Ammon's horn (tissue), 1 donor: Measurements from ENCODE around the gene PDE4D.

Source experiments
- DNase-seq: peaks from one replicate; pipeline ENCODE4 v3.0.0-alpha.2; 2016; ENCODE audit warnings: low spot score

The PDE4D gene

DNA sequence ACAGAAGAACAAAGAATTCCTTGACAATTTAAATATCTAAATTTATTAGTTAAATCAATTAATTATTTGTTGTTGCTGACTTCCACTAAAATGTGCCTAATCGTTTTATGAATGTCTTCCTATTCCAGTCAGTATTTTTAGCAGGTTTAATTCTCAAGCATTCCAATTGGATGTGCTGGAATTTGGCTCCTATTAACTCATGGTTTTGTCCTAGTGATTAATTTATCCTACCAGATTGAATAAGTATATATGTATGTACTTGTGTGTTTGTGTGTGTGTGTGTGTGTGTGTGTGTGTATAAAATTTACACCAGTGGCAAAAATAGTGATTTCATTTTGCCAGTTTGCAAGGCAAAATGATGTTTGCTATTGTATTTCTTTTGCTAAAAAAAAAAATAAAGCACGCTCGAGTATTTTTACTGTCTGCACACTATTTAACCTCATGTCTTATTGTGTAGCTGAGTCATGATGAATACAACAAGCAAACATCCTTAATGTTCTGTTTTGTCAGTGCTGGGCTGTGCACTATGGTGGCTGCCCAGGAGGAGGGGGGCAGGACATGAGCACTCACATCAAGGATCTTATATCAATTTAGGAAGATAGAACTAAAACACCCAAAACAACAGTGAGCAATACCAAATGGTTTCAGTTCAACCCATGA, 375.5 kb downstream of the PDE4D start:
- no peak for DNase-seq

DNA sequence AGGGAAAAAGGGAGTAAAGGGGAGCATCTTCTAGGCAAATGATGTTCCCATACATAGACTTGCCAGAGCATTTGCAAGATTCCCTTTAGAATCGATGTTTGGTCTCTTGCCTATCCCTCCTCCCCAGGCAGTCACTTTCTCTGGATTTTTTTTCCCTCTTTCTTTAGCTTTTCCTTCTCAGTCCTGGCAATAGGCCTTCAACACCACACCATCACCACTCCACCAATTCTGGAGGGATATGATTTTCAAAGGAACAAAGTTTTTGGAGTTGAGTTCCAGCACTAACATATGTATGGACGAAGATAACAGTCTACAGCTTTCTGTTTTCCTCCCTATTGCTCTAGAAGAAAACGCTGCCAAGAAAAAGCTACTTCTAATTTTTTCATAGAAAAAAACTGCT, 377.4 kb downstream of the PDE4D start:
- DNase-seq = no peak

DNA sequence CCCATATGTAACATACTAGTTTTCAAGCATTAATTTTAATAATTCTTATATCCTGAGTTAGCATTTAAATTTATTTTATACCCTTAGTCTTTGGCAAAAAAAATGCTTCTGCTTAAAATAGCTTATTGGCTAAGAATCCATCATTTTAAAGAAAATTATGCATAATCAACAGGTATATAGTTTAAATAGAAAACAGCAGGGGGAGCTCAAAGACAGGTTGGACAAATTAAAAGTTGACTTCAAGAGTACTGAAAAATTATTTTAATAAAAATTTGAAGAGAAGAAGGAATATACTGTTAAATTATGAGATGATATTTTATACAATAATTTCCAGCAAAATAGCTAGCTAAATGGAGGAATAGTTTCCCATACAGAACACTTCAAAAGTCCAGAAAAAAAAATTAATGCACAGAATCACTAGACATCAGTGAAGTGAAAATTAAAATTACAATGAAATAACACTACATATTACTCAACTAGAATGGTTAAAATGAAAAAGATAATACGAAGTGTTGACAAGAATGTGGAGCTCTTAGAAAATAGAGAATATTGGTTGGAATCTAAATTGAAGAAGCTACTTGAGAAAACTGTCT, 387.1 kb downstream of the PDE4D start:
- no peak for DNase-seq

DNA sequence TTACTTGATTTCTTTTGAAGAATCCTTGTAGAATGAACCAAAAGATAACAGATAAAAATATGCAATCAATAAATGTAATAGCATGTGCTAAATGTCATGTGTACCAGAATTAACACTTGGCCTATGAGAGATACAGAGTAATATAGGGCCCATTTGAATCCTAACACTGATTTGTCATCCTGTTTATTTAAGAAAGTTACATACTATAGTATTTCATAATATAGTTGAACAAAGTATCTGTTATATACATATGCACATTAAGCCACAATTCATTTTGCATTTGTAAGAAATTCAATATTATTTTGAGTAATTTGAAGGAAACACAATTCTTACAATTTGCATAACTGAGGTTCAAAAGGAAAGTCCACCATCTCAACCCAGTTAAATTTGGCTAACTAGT, 389.5 kb downstream of the PDE4D start:
- DNase-seq = no peak

DNA sequence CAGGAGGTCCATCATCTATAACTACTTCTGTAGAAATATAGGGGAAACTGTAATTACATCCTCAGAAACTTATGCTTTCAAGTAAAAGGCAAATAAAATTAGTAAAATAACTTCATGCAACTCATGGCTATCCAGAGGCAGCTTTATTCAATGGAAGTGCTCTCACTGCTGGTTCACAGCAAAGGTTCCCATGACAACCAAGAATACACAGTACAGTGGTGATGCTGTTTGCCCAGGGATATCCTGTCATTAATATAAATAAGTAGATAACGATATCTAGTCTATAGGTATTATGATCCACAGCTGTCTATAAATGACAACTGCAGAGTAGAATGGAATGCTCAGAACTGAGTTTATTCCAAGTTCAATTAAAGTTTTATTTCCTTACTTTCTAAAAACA, 390.3 kb downstream of the PDE4D start:
- no peak for DNase-seq

DNA sequence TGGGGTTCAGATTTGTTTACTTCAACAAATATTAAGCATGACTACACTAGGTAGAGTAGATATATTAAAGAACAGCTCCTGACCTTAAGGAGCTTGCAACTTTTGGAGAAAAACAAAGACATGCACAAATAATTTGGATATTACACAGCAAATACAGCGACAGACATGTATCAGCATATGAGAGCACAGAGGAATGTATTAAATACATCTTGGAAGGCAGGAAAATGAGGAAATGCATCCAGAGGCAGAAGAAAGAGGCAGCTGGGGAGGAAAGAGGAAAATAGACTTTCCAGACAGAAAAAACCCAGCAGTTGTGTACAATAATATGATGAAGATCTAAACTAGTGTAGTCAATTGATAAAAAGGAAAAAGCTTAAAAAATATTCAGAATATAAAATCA, 392.2 kb downstream of the PDE4D start:
- DNase-seq = no peak

DNA sequence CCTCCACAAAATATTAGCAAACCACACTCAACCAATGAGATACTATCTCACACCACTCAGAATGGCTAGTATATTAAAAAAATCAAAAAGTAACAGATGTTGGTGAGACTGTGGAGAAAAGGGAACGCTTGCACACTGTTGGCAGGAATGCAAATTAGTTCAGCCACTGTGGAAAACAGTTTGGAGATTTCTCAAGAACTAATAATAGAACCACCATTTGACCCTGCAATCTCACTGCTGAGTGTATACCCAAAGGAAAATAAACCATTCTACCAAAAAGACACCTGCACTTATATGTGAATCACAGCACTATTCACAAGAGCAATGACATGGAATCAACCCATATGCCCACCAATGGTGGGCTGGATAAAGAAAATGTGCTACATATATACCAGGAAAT, 393.5 kb downstream of the PDE4D start:
- no peak for DNase-seq

DNA sequence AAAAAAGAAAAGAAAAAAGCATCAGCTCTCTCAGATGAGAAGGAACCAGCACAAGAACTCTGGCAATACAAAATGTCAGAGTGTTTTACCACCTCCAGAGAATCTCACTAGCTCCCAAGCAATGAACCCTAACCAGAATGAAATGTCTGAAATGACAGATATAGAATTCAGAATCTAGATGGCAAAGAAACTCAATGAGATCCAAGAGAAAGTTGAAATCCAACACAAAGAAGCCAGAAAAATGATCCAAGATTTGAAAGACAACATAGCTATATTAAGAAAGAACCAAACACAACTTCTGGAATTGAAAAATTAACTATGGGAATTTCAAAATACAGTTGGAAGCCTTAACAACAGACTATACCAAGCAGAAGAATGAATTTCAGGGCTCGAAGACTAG, 396.3 kb downstream of the PDE4D start:
- DNase-seq = no peak

DNA sequence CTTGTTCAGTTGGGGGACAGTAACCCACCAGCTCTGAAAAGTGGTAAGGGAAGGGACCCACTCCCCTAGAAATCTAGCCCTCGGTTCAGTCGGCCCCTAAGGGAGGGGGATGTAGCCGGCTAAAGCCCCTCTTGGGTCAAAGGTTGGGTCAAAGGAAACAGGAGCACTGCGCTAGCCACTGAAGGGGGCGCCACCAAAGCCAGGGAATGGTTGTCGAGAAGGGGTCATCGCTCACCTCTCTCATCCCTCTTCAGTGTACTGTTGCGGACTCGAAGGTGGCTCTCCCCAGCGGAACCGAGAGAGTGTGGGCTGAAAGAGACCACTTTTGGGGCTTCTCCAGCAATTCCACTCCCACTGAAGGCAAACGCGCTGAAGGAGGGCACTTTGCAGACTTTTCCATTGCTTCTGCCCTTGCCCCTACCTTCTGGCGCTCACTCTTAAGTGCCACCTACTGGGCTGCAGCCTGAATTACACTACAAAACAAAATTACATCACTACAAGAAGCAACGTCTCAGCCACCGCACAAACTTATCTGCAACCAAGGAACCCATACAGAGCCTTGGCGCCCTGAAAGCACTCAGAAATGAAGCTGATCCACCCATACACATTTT, 396.9 kb downstream of the PDE4D start:
- DNase-seq = no peak

DNA sequence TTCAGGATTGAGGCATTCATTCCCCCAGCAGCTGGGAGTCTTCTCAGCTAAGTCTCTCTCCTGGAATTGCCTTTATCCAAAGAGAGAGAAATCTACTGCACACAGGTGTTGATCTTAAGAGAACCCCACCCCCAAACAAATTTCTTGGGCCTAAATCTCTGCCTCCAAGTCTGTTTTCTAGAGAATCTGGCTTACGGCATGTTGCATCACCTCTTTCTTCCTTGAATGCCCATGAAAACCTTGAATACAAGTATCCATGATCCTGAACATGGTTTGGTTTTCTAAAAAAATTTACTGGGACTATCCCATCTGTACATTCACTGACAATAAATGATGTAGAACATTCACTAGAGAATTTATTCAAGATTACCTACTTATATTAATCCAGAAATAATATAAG, 401.6 kb downstream of the PDE4D start:
- DNase-seq = no peak

DNA sequence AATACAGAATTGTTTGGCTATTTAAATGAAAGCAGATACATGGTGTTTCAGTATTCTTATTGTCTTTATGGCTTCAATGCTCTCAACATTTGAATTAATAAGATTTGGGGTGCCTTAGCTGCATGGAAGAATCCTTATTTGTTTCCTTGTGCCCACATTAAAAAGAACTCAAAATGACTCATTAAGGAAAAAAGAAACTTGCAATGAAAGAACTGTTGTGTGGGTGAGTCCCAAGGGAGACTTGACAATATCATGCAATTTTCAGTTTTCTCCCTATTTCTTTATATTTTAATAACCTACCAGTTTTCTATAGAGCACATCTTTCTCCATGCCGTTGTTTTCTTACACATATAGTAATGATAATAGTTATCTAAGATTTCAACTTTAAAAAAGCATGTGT, 404.0 kb downstream of the PDE4D start:
- DNase-seq = no peak

DNA sequence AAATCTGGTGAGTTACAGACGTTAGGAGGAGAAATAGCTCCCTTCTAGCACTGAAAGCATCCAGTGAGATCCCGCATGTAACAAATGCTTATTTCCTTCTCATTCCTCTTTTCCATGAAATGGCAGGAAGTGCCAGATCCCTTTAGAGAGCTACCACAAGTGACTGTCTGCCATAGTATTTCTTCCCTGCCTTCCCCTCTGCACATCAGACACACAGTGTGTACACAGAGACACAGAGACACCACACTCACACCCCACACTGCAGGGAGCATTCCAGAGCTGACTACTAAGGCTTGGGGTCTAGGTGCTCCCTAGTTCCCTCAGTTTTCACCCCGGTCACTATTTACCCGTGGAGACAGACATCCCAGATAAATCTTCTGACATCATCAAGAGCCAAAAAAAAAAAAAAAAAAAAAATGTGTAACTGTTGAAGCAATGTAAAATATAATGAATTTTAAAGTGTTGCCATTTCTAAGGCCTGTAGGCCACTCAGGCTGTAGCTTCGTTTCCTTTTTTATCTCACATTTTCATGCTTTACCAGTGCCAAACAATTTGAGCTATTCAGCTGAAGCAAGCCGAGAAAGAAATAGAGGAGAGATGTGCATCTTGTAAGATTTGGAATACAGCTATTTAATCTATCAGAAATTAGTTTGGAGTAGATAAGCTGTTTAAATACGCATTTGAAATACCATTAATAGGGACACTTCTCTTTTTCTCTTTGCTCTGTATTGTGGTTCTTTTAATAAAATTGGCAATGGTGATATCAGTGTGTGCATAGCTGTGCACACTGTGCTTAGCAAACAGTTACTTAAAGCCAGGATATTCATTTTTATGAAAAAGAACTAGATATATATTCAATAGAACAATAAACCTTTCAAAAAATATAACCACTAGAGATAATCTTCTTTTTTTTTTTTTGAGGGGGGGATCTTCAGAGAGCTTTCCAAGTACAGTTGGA, 405.5 kb downstream of the PDE4D start:
- no peak for DNase-seq

DNA sequence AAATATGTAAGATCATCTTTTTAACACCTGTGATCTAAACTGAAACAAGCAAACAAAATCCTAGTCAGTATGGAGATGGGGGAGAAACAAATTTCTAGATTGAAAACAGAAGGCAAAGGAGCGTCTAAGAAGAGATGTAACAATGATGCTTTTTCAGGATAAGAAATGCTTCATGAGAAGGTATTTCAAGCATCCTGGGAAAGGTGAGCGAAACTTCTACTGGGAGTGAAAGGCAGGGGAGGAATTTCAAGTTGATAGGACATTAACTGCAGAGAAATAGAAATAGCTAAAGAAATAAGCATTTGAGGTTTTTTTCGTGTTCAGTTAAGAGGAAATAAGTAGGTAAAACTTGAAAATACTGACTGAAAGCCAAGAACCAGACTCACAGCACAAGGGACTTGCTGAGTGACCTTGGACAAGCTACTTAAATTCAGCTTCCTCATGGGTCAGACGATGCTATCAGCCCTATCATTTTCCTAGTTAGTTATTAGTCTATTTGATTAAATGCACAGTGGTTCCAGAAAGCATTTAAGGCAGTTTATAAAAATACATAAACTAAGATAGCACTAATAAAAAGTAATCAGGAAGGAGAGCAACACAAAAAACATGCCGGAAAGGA, 406.3 kb downstream of the PDE4D start:
- DNase-seq = no peak

DNA sequence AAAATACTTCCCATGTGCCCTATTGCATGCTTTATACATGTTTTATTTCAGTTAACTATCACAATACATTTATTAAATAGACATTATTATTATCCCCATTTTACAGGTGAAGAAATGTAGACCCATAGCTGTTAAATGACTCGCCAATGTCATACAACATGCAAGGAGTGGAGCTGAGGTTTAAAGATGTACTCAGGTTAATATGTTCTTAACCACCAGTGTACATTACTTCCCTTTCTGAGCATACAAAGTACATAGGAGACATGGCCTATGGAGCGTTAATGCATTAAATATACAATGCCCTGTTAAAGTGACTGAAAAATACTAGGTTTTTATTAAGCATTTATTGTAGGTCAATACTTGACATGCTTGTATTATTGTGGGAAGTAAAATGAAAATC, 407.0 kb downstream of the PDE4D start:
- no peak for DNase-seq

DNA sequence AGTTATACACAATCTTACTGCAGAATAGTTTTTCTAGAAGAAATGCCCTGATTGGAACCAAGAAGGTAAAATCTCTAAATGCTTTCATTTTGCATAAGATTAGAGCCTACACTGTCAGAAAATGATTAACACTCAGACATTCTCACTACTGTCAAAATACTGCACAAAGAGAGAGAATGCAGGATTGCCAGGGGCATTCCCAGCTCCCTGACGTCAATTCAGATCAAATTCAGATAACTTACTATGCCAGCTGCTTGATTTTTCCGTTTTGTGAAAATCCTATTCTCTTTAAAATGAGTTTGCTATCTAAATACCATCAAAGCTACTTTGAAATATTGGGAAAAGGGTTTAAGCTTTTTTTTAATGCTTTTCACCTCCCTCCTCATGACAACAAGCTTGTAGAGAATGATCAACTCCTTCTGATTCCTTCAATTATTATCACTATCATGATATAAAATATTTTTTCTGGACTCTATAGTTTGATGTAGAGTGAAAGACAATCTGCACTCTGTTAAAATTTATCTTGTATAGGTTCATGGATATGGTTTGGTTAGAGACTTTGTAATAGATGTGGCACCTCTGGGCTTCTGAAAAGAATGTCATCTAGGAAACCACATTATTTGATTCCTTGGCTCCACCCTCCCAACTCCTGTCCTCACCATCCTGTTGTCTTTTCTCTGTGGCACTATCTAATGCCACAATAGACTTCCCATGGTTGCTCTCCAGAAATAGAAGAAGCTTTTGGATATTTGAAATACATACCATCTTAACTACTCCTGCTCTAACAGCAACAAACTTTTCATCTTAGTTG, 407.7 kb downstream of the PDE4D start:
- no peak for DNase-seq

DNA sequence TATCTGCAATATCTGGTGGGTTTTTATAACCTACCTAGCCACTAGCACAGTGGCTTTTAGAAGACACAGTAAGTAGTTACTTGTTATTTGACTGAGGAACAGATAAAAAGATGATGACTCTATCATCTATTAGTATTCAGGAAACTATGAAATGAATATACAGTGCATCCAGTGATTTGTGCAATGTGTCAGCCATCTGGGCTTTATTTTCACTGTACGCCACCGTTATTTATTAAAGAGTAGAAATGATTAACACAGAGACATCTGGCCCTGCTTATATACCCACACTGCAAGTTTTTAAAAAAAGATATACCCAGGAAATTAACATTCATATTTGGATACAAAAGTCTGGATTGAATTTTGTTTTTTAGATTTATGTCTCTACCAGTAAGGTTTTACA, 408.4 kb downstream of the PDE4D start:
- DNase-seq = no peak

DNA sequence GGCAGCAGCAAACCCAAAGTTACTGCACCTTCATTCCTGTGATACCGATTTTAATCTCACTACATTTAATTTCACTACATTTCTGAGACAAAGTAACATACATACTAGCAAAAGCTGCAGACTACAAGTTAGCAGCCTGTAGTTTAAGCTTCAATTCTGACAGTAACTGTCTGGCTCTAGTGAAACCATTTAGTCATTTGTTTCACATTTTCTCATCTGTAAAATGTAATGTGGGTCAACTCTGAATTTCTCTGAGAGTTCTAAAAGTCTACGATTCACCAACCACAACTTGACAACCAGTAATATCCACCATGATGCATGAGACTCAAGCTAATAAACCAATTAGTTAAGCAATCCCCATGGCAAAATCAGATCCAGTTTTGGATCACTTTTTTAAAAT, 408.9 kb downstream of the PDE4D start:
- DNase-seq = no peak

DNA sequence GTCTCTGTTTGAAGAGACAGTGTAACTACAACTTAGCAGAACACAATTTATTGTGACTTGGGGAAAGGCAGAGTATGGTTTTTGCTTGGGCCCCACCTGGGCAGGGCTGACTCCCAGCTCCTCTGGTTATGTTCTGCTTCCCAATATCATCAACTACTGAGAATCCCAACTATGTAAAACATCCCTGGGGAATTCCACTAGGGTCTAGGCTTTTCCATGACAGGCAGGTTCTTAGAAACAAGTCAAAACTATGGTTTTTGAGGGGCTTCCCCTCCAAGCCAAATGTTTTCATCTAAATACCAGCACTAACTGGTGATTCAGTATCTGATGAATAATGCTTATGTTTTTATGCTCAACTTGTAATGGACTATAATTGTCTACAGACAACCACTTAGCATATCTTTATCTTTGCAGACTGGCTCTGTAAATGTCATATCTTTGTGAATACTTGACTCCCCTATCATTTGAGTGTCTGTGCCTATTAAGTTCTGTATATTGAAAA, 409.5 kb downstream of the PDE4D start:
- no peak for DNase-seq

DNA sequence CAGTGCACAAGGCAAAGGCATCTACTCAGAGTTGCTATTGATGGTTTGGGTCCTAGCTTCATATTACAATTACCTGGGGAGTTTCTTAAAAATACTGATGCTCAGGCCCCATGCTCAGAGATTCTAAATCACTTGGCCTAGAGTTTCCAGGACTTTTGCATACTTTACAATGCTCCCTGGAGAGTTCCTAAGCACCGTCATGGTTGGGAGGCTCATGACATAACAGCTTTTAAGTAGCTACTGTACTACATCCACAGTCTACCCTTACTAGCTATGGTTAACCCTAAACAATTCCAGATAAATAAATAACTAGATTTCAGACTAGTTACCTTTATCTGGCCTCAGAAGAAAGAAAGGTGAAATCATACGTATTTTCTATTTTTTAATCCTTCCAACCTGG, 414.4 kb downstream of the PDE4D start:
- DNase-seq = no peak

DNA sequence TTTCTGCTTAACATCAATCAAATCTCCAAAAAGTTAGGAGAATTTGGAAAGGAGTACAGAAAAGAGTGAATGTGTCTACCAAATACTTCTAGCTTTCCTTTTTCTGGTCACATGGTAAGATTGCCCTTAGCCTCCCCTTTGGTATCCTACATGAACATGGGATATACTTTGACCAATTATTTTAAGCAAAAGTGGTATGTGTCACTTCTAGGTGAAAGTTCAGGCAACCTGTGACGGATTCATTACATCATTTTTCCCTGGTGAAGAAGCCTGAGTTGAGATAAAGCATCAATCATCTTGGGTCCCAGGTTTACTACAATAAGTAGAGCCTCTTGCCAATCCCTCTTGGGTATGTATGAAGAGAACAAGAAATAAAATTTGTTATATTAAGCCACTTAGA, 419.2 kb downstream of the PDE4D start:
- DNase-seq = no peak

DNA sequence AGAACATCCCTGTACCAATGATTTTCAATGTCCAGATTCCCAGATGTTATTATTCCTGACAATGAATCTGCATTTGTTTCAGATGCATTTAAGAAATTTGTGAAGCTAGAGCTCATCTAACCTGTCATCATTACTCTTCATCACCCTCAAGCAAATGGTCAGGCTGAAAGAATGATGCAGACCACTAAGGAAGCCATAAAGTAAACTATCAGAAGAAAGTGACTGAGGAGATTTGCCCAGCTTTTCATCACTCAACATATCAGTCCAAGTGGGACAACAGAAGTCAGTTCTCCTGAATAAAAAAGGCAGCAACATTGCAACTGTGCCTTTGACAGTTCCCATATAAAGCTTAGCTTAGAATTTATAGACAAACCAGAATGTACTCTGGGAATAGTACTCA, 419.9 kb downstream of the PDE4D start:
- DNase-seq = no peak
